GM19463 (cell line): ENCODE data around the gene ITGA7.
"Not testable (repeated sequence)": the region's sequence is repeated elsewhere in the genome, so short reads cannot be mapped to it uniquely, and the experiment has no call there.

ENCODE experiments used
- ATAC-seq: cut with Tn5 transposase; IDR thresholded peaks from one replicate; pipeline ENCODE4 v1.9.1; 2021; ENCODE audit warnings: mild to moderate bottlenecking, moderate library complexity; ENCODE audit not compliant: unreplicated experiment

ITGA7 gene

GRCh38 chr12:55650620-55651298 is 56.9 kb downstream of the ITGA7 start:
- ATAC-seq = not testable (repeated sequence)

GRCh38 chr12:55647027-55647426 is 60.7 kb downstream of the ITGA7 start:
- ATAC-seq = no peak

- ATAC-seq = no peak
Measured at GRCh38 chr12:55644591-55644990, 63.1 kb downstream of the ITGA7 start.

GRCh38 chr12:55642669-55643068 is 65.0 kb downstream of the ITGA7 start:
- no peak for ATAC-seq

GRCh38 chr12:55642267-55642666 is 65.4 kb downstream of the ITGA7 start:
- no peak for ATAC-seq

GRCh38 chr12:55641595-55641994 is 66.1 kb downstream of the ITGA7 start:
- no peak for ATAC-seq

GRCh38 chr12:55637467-55637866 is 70.2 kb downstream of the ITGA7 start:
- no peak for ATAC-seq

GRCh38 chr12:55636853-55637252 is 70.9 kb downstream of the ITGA7 start, which contains the start of gene OR10P1:
TSS of gene OR10P1 (plus strand) at chr12:55636892. CDS start at chr12:55636892, 0 bp downstream.
- ATAC-seq = no peak

- ATAC-seq = no peak
Measured at GRCh38 chr12:55636116-55636655, 71.5 kb downstream of the ITGA7 start.
